H1 (cell line): Measurements from ENCODE around the gene ARL10. TPM values are rescaled to one million over a fixed set of nuclear protein-coding genes. Genes with fewer than 3 reads are reported as not detected.

Experiments
- CTCF ChIA-PET: fragments of 300-600 bp; sonication (Branson Sonifier 250); formaldehyde crosslinking; loops from one replicate; lab custom pipeline; 2021; ENCODE audit not compliant: partially characterized antibody; lab: Charles Lee
- POLR2A ChIA-PET: fragments of 300-600 bp; sonication (Branson Sonifier 250); formaldehyde crosslinking; loops from one replicate; lab custom pipeline; 2021; ENCODE audit warnings: inconsistent platforms; ENCODE audit not compliant: partially characterized antibody; lab: Charles Lee
- DNase-seq, 2 experiments: peaks; one replicate each; pipeline versions ENCODE4 v3.0.0 to v3.0.0-alpha.2; 2010 to 2022; ENCODE audit warnings: low spot score in 2 of 2, low read depth in 1 of 2, mixed read lengths in 1 of 2
- FAIRE-seq: peaks from 2 replicates; lab custom pipeline; 2011; peaks lifted over from hg19 to GRCh38; lab: Jason Lieb, UNC
- H2AFZ ChIP-seq: 2 replicates; pipeline ENCODE4 v1.8.1; 2012; ENCODE audit warnings: low read length, inconsistent platforms
- H2AK5ac ChIP-seq: 2 replicates; pipeline ENCODE4 v1.6.1; 2013; ENCODE audit warnings: low read depth, low read length
- H2BK120ac ChIP-seq: replicated peaks from 2 replicates; pipeline ENCODE3; 2013; ENCODE audit warnings: low read depth, low read length, inconsistent platforms
- H2BK12ac ChIP-seq: 2 replicates; pipeline ENCODE4 v1.6.1; 2013; ENCODE audit warnings: low read depth, low read length
- H2BK15ac ChIP-seq: 2 replicates; pipeline ENCODE4 v1.6.1; 2013; ENCODE audit warnings: low read length
- H2BK20ac ChIP-seq: 2 replicates; pipeline ENCODE4 v1.6.1; 2013; ENCODE audit warnings: low read length
- H2BK5ac ChIP-seq: 2 replicates; pipeline ENCODE4 v1.6.1; 2013; ENCODE audit warnings: low read depth, low read length
- H3K14ac ChIP-seq: 2 replicates; pipeline ENCODE4 v1.6.1; 2013; ENCODE audit warnings: inconsistent platforms; ENCODE audit not compliant: insufficient read length
- H3K18ac ChIP-seq: 2 replicates; pipeline ENCODE4 v1.6.1; 2013; ENCODE audit warnings: low read length; ENCODE audit errors: extremely low read depth
- H3K23ac ChIP-seq: 2 replicates; pipeline ENCODE4 v1.6.1; 2013; ENCODE audit warnings: inconsistent platforms; ENCODE audit not compliant: insufficient read length
- H3K23me2 ChIP-seq: 2 replicates; pipeline ENCODE4 v1.6.1; 2013; ENCODE audit warnings: low read depth, low read length
- H3K27ac ChIP-seq: 2 replicates; pipeline ENCODE4 v1.6.1; 2011; ENCODE audit warnings: low read depth, low read length, inconsistent platforms
- H3K27me3 ChIP-seq, 4 experiments: replicated peaks in 1 of 4; 1 replicate in 1 of 4; 2 replicates in 3 of 4; pipeline versions ENCODE4 v1.6.1 to v1.8.1; 2011 to 2013; ENCODE audit warnings: low read length in 3 of 4, mild to moderate bottlenecking in 3 of 4, inconsistent platforms in 2 of 4, mixed read lengths in 2 of 4, moderate library complexity in 1 of 4; ENCODE audit not compliant: control insufficient read depth in 3 of 4, insufficient read depth in 3 of 4; ENCODE audit errors: extremely low read depth in 1 of 4
- H3K36me3 ChIP-seq, 4 experiments: 2 replicates each; pipeline versions ENCODE4 v1.6.1 to v1.8.1; 2011 to 2013; ENCODE audit warnings: mild to moderate bottlenecking in 4 of 4, low read length in 3 of 4, moderate library complexity in 2 of 4, control low read depth in 1 of 4, inconsistent platforms in 1 of 4; ENCODE audit not compliant: insufficient read depth in 4 of 4, control insufficient read depth in 2 of 4
- H3K4ac ChIP-seq: replicated peaks from 2 replicates; pipeline ENCODE3; 2013; ENCODE audit warnings: low read length, low read depth, mixed read lengths, inconsistent platforms; ENCODE audit not compliant: insufficient read length
- H3K4me1 ChIP-seq, 4 experiments: replicated peaks in 1 of 4; 1 replicate in 1 of 4; 2 replicates in 3 of 4; pipeline versions ENCODE4 v1.6.1 to v1.8.1; 2011 to 2013; ENCODE audit warnings: low read length in 3 of 4, inconsistent platforms in 2 of 4, mixed read lengths in 1 of 4; ENCODE audit not compliant: insufficient read depth in 4 of 4, control insufficient read depth in 3 of 4
- H3K4me2 ChIP-seq, 2 experiments: 2 replicates each; pipeline versions ENCODE4 v1.6.1 to v1.8.1; 2011 to 2013; ENCODE audit warnings: low read depth in 2 of 2, low read length in 2 of 2, control low read depth in 1 of 2, inconsistent platforms in 1 of 2, mild to moderate bottlenecking in 1 of 2; ENCODE audit not compliant: insufficient read depth in 1 of 2
- H3K4me3 ChIP-seq, 4 experiments: fragments of 200-600, 300-600 bp in 1 of 4; sonication (generic), shearing (Covaris generic), sonication (Bioruptor Twin) in 1 of 4; 2 replicates each; pipeline versions ENCODE4 v1.5.1 to v1.8.1; 2011 to 2016; ENCODE audit warnings: low read length in 4 of 4, low read depth in 3 of 4, control low read depth in 2 of 4, inconsistent platforms in 2 of 4, mild to moderate bottlenecking in 2 of 4, mixed read lengths in 1 of 4, moderate library complexity in 1 of 4; ENCODE audit not compliant: insufficient read depth in 2 of 4; ENCODE audit errors: extremely low read depth in 1 of 4
- H3K56ac ChIP-seq: replicated peaks from 2 replicates; pipeline ENCODE3; 2013; ENCODE audit warnings: low read depth, mild to moderate bottlenecking, mixed read lengths, low read length, inconsistent platforms; ENCODE audit not compliant: insufficient read length
- H3K79me1 ChIP-seq: 2 replicates; pipeline ENCODE4 v1.6.1; 2013; ENCODE audit warnings: low read depth, low read length, control low read depth
- H3K79me2 ChIP-seq, 2 experiments: 2 replicates each; pipeline versions ENCODE4 v1.6.1 to v1.8.1; 2012 to 2013; ENCODE audit warnings: low read length in 2 of 2, mild to moderate bottlenecking in 2 of 2, inconsistent platforms in 1 of 2; ENCODE audit not compliant: insufficient read depth in 2 of 2, control insufficient read depth in 1 of 2
- H3K9ac ChIP-seq, 4 experiments: replicated peaks in 1 of 4; 1 replicate in 1 of 4; 2 replicates in 3 of 4; pipeline versions ENCODE4 v1.6.1 to v1.8.1; 2011 to 2013; ENCODE audit warnings: low read depth in 3 of 4, low read length in 3 of 4, control low read depth in 2 of 4, mild to moderate bottlenecking in 2 of 4, moderate library complexity in 2 of 4, inconsistent platforms in 1 of 4; ENCODE audit errors: extremely low read depth in 1 of 4
- H3K9me3 ChIP-seq, 2 experiments: 2 replicates each; pipeline versions ENCODE4 v1.6.1 to v1.8.1; 2012 to 2013; ENCODE audit warnings: mild to moderate bottlenecking in 2 of 2, moderate library complexity in 2 of 2, control low read depth in 1 of 2, inconsistent platforms in 1 of 2, low read depth in 1 of 2, low read length in 1 of 2, mixed read lengths in 1 of 2; ENCODE audit not compliant: insufficient read depth in 2 of 2
- H4K20me1 ChIP-seq, 2 experiments: replicated peaks in 1 of 2; 2 replicates each; pipeline versions ENCODE3 to v1.8.1; 2011 to 2013; ENCODE audit warnings: inconsistent platforms in 2 of 2, low read length in 2 of 2, mild to moderate bottlenecking in 1 of 2; ENCODE audit not compliant: insufficient read depth in 2 of 2, control insufficient read depth in 1 of 2
- H4K5ac ChIP-seq: 2 replicates; pipeline ENCODE4 v1.6.1; 2013; ENCODE audit warnings: low read length, low read depth, mixed read lengths, inconsistent platforms; ENCODE audit not compliant: insufficient read length
- H4K8ac ChIP-seq: 2 replicates; pipeline ENCODE4 v1.8.0; 2013; ENCODE audit warnings: mild to moderate bottlenecking, moderate library complexity, low read length, inconsistent platforms; ENCODE audit not compliant: insufficient read depth; ENCODE audit errors: extremely low read depth
- H4K91ac ChIP-seq: replicated peaks from 2 replicates; pipeline ENCODE3; 2013; ENCODE audit warnings: low read length, mixed read lengths, inconsistent platforms; ENCODE audit not compliant: insufficient read length
- BACH1 ChIP-seq: IDR thresholded peaks from 2 replicates; pipeline ENCODE4 v1.6.1; 2012; ENCODE audit warnings: low read length, improper control_type of control experiment
- CHD2 ChIP-seq: IDR thresholded peaks from 2 replicates; pipeline ENCODE4 v1.6.1; 2012; ENCODE audit warnings: low read length, improper control_type of control experiment
- CTBP2 ChIP-seq: IDR thresholded peaks from 2 replicates; pipeline ENCODE4 v1.7.0; 2011; ENCODE audit warnings: borderline replicate concordance, mild to moderate bottlenecking, moderate library complexity, mixed read lengths, low read length; ENCODE audit not compliant: insufficient read depth, insufficient read length
- NANOG ChIP-seq: IDR thresholded peaks from 2 replicates; pipeline ENCODE4 v1.6.1; 2011; ENCODE audit warnings: low read length, low read depth, mild to moderate bottlenecking, inconsistent platforms; ENCODE audit not compliant: insufficient read depth, poor library complexity, severe bottlenecking
- NRF1 ChIP-seq: IDR thresholded peaks from 2 replicates; pipeline ENCODE4 v1.6.1; 2011; ENCODE audit warnings: mild to moderate bottlenecking, low read depth, low read length, improper control_type of control experiment
- POLR2A ChIP-seq, 2 experiments: IDR thresholded peaks; 1 replicate in 1 of 2; 2 replicates in 1 of 2; pipeline ENCODE4 v1.6.1; 2011; ENCODE audit warnings: low read depth in 2 of 2, low read length in 2 of 2, mild to moderate bottlenecking in 2 of 2; ENCODE audit errors: control extremely low read depth in 1 of 2
- SIN3A ChIP-seq, 2 experiments: IDR thresholded peaks in 1 of 2; conservative IDR thresholded peaks in 1 of 2; 2 replicates each; pipeline ENCODE4 v1.6.1; 2011 to 2012; ENCODE audit warnings: low read length in 2 of 2, improper control_type of control experiment in 1 of 2, low read depth in 1 of 2, mild to moderate bottlenecking in 1 of 2
- SIRT6 ChIP-seq: IDR thresholded peaks from one replicate; pipeline ENCODE4 v1.7.1; 2012; ENCODE audit warnings: low read length, inconsistent platforms
- TAF1 ChIP-seq: IDR thresholded peaks from 2 replicates; pipeline ENCODE4 v1.6.1; 2011; ENCODE audit warnings: mild to moderate bottlenecking, low read depth, low read length
- TBP ChIP-seq: IDR thresholded peaks from 2 replicates; pipeline ENCODE4 v1.6.1; 2011; ENCODE audit warnings: low read depth, low read length, improper control_type of control experiment
- polyA plus RNA-seq, 7 experiments: library from polyadenylated mRNA; depleted of rRNA in 3 of 7; stranded (reverse) in 5 of 7; unstranded in 2 of 7; fragments of >200 nt in 5 of 7; fragments of 200-250 nt in 2 of 7; gene quantifications; 1 replicate in 5 of 7; 2 replicates in 1 of 7; 4 replicates in 1 of 7; pipeline versions ENCODE4 v1.2.1 to v1.2.3, GENCODE V29; 2011 to 2013; ENCODE audit warnings: missing spikeins in 2 of 7, mixed read lengths in 2 of 7
- total RNA-seq: library from RNA; stranded (reverse); fragmentation: NEBNext Ultra II Directional; extraction: Animal tissue kit (Norgen Biotek cat#: 25700); gene quantifications from 2 replicates; pipeline ENCODE4 v1.2.1, GENCODE V29; 2021
- TF ChIP-seq, protein P1 (sequence below): IDR thresholded peaks from 2 replicates; pipeline ENCODE4 v1.6.1; 2011; ENCODE audit warnings: low read depth, mild to moderate bottlenecking, low read length; ENCODE audit not compliant: insufficient read depth
- TF ChIP-seq, protein P2 (sequence below): IDR thresholded peaks from 2 replicates; pipeline ENCODE4 v1.6.1; 2011; ENCODE audit warnings: low read length, improper control_type of control experiment

ARL10 gene
- total and polyA plus RNA-seq, 2 of the 8 experiments (the other 6 are each of a cell fraction or from before 2014, with no cell fraction given): 3.1 to 7.4 TPM

DNA sequence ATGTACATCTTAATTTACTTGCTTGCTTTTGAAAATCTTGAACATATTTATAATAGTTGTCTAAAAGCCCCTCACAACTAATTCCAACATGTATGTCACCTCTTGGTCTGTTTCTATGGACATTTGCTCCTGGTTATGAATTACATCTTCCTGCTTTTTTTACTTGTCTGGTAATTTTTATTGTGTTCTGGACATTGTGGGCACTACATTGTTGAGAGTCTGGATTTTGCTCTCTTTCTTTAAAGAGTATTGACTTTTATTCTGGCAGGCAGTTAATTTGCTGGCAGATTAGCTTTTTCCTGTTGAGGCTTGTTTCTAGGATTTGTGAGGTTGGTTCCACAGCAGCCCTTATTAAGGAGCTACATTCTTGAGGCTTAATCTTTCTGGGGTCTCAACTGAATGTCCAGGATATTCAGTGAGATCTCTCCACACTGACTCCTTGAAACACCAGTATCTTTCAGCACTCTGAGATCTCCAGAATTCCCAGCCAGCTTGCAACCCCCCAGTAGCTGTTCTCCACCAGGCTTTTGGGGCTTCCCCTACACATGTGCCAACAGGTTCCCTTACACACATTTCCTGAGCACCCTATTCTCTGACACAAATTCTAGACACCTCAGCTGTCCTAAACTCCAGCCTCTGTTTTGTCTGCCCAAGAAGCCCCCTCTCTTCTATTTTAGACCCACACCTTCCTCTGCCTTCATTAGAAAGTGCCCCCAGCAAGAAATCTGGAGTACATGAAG, 31.1 kb upstream of the ARL10 start:
- POLR2A ChIA-PET: interaction anchor here (1.7 kb wide), 1 partner anchor 28 kb away, joined by 5 read pairs; the partner anchor contains the start of gene KIAA1191
- FAIRE-seq: no peak
- no peak overlapping the region for H3K4me2 ChIP-seq
- no peaks in the 10 kb centered on the region for H3K23me2 ChIP-seq
- no peak overlapping the region for H2BK20ac ChIP-seq
- peaks cover 0 to 11% (median 4%) of the 10 kb centered on the region in 4 experiments; a peak in 5 of 8 replicates for H3K36me3 ChIP-seq
- no peak overlapping the region for H3K23ac ChIP-seq
- no peak overlapping the region for H2AK5ac ChIP-seq
- H3K4ac ChIP-seq: no peak overlapping the region
- no peak overlapping the region for H4K91ac ChIP-seq
- H3K4me3 ChIP-seq: no peak overlapping the region
- H2AFZ ChIP-seq: no peak overlapping the region
- CTCF ChIA-PET: interaction anchor here (1.4 kb wide), 1 partner anchor 14 kb away, joined by 4 read pairs; no protein-coding TSS in a partner anchor
- H2BK5ac ChIP-seq: no peak overlapping the region
- H3K27me3 ChIP-seq: no peaks in the 10 kb centered on the region
- no peak overlapping the region for H3K14ac ChIP-seq
- no peaks in the 10 kb centered on the region for H4K20me1 ChIP-seq
- no peak overlapping the region for H2BK15ac ChIP-seq
- H3K9me3 ChIP-seq: no peaks in the 10 kb centered on the region
- no peak overlapping the region for H3K18ac ChIP-seq
- no peak for DNase-seq
- H3K4me1 ChIP-seq: no peaks in the 10 kb centered on the region
- no peak overlapping the region for H3K27ac ChIP-seq
- no peak overlapping the region for H2BK12ac ChIP-seq
- no peak overlapping the region for H4K8ac ChIP-seq
- H4K5ac ChIP-seq: no peak overlapping the region
- no peak overlapping the region for H2BK120ac ChIP-seq
- H3K79me1 ChIP-seq: no peaks in the 10 kb centered on the region
- H3K9ac ChIP-seq: no peak overlapping the region
- no peaks in the 10 kb centered on the region for H3K79me2 ChIP-seq
- no peak overlapping the region for H3K56ac ChIP-seq
- TF ChIP-seq BACH1 (no peak), SIN3A (conservative IDR thresholded peaks at IDR 0.05 in 1 of 2, IDR thresholded peaks at IDR 0.05 in 1 of 2; ENCODE audit: low read depth in 1 of 2, low read length in 2 of 2) (no peak), CTBP2 (no peak), TAF1 (no peak), TBP (no peak), CHD2 (no peak), SIRT6 (no peak), POLR2A (IDR thresholded peaks at IDR 0.05; ENCODE audit: control extremely low read depth in 1 of 2, low read depth in 2 of 2, low read length in 2 of 2) (no peak), NANOG (no peak), NRF1 (no peak)
- TF ChIP-seq, protein P1, sequence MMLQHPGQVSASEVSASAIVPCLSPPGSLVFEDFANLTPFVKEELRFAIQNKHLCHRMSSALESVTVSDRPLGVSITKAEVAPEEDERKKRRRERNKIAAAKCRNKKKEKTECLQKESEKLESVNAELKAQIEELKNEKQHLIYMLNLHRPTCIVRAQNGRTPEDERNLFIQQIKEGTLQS: no peak
- TF ChIP-seq, protein P2, sequence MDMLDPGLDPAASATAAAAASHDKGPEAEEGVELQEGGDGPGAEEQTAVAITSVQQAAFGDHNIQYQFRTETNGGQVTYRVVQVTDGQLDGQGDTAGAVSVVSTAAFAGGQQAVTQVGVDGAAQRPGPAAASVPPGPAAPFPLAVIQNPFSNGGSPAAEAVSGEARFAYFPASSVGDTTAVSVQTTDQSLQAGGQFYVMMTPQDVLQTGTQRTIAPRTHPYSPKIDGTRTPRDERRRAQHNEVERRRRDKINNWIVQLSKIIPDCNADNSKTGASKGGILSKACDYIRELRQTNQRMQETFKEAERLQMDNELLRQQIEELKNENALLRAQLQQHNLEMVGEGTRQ: no peak
